H9 (cell line): ENCODE results near the gene LPIN2. TPM values are rescaled to one million over a fixed set of nuclear protein-coding genes. Genes with fewer than 3 reads are reported as not detected.

Source experiments
- DNase-seq: peaks from one replicate; pipeline ENCODE4 v3.0.0-alpha.2; 2017
- H2AFZ ChIP-seq: one replicate; pipeline ENCODE4 v1.6.1; 2013; ENCODE audit warnings: mild to moderate bottlenecking, low read length, control low read depth, moderate library complexity
- H2AK5ac ChIP-seq: 2 replicates; pipeline ENCODE4 v1.6.1; 2013; ENCODE audit warnings: low read length, control low read depth, mixed read lengths; ENCODE audit not compliant: insufficient read length
- H2BK120ac ChIP-seq: one replicate; pipeline ENCODE4 v1.6.1; 2013; ENCODE audit warnings: low read depth, mild to moderate bottlenecking, low read length, control low read depth, inconsistent platforms; ENCODE audit not compliant: poor library complexity, severe bottlenecking
- H2BK12ac ChIP-seq: 2 replicates; pipeline ENCODE4 v1.6.1; 2013; ENCODE audit warnings: low read length, control low read depth, mixed read lengths, low read depth; ENCODE audit not compliant: insufficient read length
- H2BK15ac ChIP-seq: 2 replicates; pipeline ENCODE4 v1.6.1; 2013; ENCODE audit warnings: low read depth, low read length, control low read depth
- H2BK20ac ChIP-seq: one replicate; pipeline ENCODE4 v1.6.1; 2013; ENCODE audit warnings: low read depth, mild to moderate bottlenecking, low read length, control low read depth, inconsistent platforms; ENCODE audit not compliant: poor library complexity, severe bottlenecking
- H2BK5ac ChIP-seq: 2 replicates; pipeline ENCODE4 v1.6.1; 2013; ENCODE audit warnings: low read length, control low read depth, mixed read lengths; ENCODE audit not compliant: insufficient read length
- H3K14ac ChIP-seq: 2 replicates; pipeline ENCODE4 v1.6.1; 2013; ENCODE audit warnings: low read length, control low read depth; ENCODE audit not compliant: insufficient read depth
- H3K18ac ChIP-seq: 2 replicates; pipeline ENCODE4 v1.6.1; 2013; ENCODE audit warnings: low read depth, mild to moderate bottlenecking, mixed read lengths, low read length, control low read depth; ENCODE audit not compliant: insufficient read length
- H3K23ac ChIP-seq: 2 replicates; pipeline ENCODE4 v1.6.1; 2013; ENCODE audit warnings: low read length, control low read depth, mixed read lengths, low read depth; ENCODE audit not compliant: insufficient read length
- H3K23me2 ChIP-seq: 2 replicates; pipeline ENCODE4 v1.6.1; 2013; ENCODE audit warnings: low read depth, mild to moderate bottlenecking, mixed read lengths, low read length, control low read depth; ENCODE audit not compliant: insufficient read length, poor library complexity, severe bottlenecking
- H3K27ac ChIP-seq: 2 replicates; pipeline ENCODE4 v1.5.1; 2013; ENCODE audit warnings: low read length, control low read depth, mixed read lengths, low read depth; ENCODE audit not compliant: insufficient read length
- H3K27me3 ChIP-seq: 2 replicates; pipeline ENCODE4 v1.6.1; 2013; ENCODE audit warnings: low read length, control low read depth, inconsistent platforms; ENCODE audit not compliant: insufficient read depth
- H3K4ac ChIP-seq: 2 replicates; pipeline ENCODE4 v1.6.1; 2013; ENCODE audit warnings: low read depth, mild to moderate bottlenecking, control low read depth, inconsistent platforms, low read length, moderate library complexity
- H3K4me1 ChIP-seq: 2 replicates; pipeline ENCODE4 v1.6.1; 2013; ENCODE audit warnings: low read length, control low read depth, inconsistent platforms; ENCODE audit not compliant: insufficient read depth
- H3K4me2 ChIP-seq: 2 replicates; pipeline ENCODE4 v1.6.1; 2013; ENCODE audit warnings: low read length, control low read depth, mixed read lengths; ENCODE audit not compliant: insufficient read length, insufficient read depth
- H3K56ac ChIP-seq: 2 replicates; pipeline ENCODE4 v1.6.1; 2013; ENCODE audit warnings: low read depth, mild to moderate bottlenecking, mixed read lengths, low read length, control low read depth; ENCODE audit not compliant: insufficient read length
- H3K79me1 ChIP-seq: 2 replicates; pipeline ENCODE4 v1.6.1; 2013; ENCODE audit warnings: low read depth, mild to moderate bottlenecking, moderate library complexity, low read length, control low read depth, inconsistent platforms; ENCODE audit not compliant: insufficient read depth, poor library complexity, severe bottlenecking
- H3K79me2 ChIP-seq: 2 replicates; pipeline ENCODE4 v1.6.1; 2013; ENCODE audit warnings: low read length, control low read depth, inconsistent platforms; ENCODE audit not compliant: insufficient read depth
- H3K9ac ChIP-seq: 2 replicates; pipeline ENCODE4 v1.6.1; 2013; ENCODE audit warnings: low read length, control low read depth, mixed read lengths; ENCODE audit not compliant: insufficient read length; ENCODE audit errors: extremely low read depth
- H3K9me3 ChIP-seq: one replicate; pipeline ENCODE4 v1.6.1; 2013; ENCODE audit warnings: low read depth, low read length, inconsistent platforms; ENCODE audit not compliant: control insufficient read depth
- H3T11ph ChIP-seq: one replicate; pipeline ENCODE4 v1.6.1; 2013; ENCODE audit warnings: mild to moderate bottlenecking, low read length, control low read depth, inconsistent platforms
- H4K20me1 ChIP-seq: one replicate; pipeline ENCODE4 v1.6.1; 2013; ENCODE audit not compliant: control insufficient read depth, insufficient read length, insufficient read depth
- H4K5ac ChIP-seq: 2 replicates; pipeline ENCODE4 v1.6.1; 2013; ENCODE audit warnings: low read depth, mild to moderate bottlenecking, mixed read lengths, low read length, control low read depth; ENCODE audit not compliant: insufficient read length
- H4K8ac ChIP-seq: replicated peaks from 2 replicates; pipeline ENCODE4 v1.6.1; 2013; ENCODE audit warnings: low read length, control low read depth, mixed read lengths, low read depth; ENCODE audit not compliant: insufficient read length
- H4K91ac ChIP-seq: 2 replicates; pipeline ENCODE4 v1.6.1; 2013; ENCODE audit warnings: low read depth, mild to moderate bottlenecking, moderate library complexity, mixed read lengths, low read length, control low read depth; ENCODE audit not compliant: insufficient read length
- H3K27ac Mint-ChIP-seq, 3 experiments: 2 replicates in 2 of 3; 3 replicates in 1 of 3; pipeline ENCODE4 v1.8.0; 2020 to 2021; ENCODE audit warnings: mixed read lengths in 3 of 3, mild to moderate bottlenecking in 1 of 3, moderate library complexity in 1 of 3
- H3K27me3 Mint-ChIP-seq: 2 replicates; pipeline ENCODE4 v1.8.0; 2021; ENCODE audit warnings: low read depth, mild to moderate bottlenecking, moderate library complexity, mixed read lengths
- H3K36me3 Mint-ChIP-seq, 3 experiments: 2 replicates in 2 of 3; 3 replicates in 1 of 3; pipeline ENCODE4 v1.8.0; 2020 to 2021; ENCODE audit warnings: low read depth in 3 of 3, mixed read lengths in 3 of 3; ENCODE audit not compliant: insufficient read depth in 1 of 3
- H3K4me1 Mint-ChIP-seq, 2 experiments: 2 replicates each; pipeline ENCODE4 v1.8.0; 2020; ENCODE audit warnings: mixed read lengths in 2 of 2
- H3K4me3 Mint-ChIP-seq, 2 experiments: 2 replicates in 1 of 2; 3 replicates in 1 of 2; pipeline ENCODE4 v1.8.0; 2020 to 2021; ENCODE audit warnings: mild to moderate bottlenecking in 2 of 2, mixed read lengths in 2 of 2, moderate library complexity in 1 of 2
- H3K9me3 Mint-ChIP-seq, 2 experiments: 2 replicates in 1 of 2; 3 replicates in 1 of 2; pipeline ENCODE4 v1.8.0; 2020; ENCODE audit warnings: mild to moderate bottlenecking in 2 of 2, mixed read lengths in 2 of 2, moderate library complexity in 1 of 2
- CTCF ChIP-seq: fragments of 200-600 bp; sonication (generic); conservative IDR thresholded peaks from 3 replicates; pipeline ENCODE4 v1.8.0; 2021; ENCODE audit warnings: antibody characterized with exemption, mild to moderate bottlenecking
- WGBS: extraction: QIAGEN DNeasy Blood & Tissue Kit; methylation state at CpG from one replicate; pipeline ENCODE4 v1.1.7; 2013; ENCODE audit warnings: missing lambda C conversion rate, low lambda C conversion rate, mixed read lengths; ENCODE audit not compliant: insufficient read length; ENCODE audit errors: extremely low coverage; 5-methylcytosine and 5-hydroxymethylcytosine counted together
- total RNA-seq: library from RNA; stranded (reverse); gene quantifications from 2 replicates; pipeline ENCODE4 v1.2.1, GENCODE V29; 2021

The LPIN2 gene
- total RNA-seq, 1 experiment from 2014 or later: 9.2 TPM

DNA sequence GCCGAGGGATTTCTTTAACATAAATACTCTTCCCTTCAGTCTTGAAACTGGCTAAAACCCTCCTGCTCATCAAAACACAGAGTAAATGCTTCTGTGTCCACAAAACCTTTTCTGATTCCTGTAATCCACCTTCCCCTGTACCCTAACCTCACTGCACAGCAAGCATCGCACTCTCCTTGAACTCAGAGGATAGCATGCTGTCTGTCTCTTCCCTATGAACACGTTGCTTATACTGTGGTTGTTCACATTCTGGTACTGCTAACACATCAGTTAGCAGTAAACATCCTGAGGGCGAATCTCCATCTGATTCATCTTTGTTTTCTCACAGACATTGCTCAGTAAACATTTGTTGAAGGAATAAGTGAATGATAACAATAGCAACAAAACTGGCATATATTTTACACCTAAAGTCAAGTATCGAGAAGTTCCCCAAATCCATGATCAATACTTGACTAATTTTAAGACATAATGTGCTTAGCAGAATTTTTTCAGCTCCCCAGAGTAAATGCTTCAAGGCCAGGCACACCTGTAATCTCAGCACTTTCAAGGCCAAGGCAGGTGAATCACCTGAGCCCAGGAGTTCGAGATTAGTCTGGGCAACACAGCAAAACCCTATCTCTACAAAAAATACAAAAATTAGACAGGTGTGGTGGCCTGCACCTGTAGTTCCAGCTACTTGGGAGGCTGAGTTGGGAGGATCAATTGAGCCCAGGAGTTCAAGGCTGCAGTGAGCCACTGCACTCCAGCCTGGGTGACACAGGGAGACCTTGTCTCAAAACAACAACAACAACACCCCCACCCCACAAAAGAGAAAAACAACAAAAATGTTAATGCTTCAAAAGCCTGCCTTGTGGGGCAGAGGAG is 45.6 kb upstream of the LPIN2 start:
- no peaks in the 10 kb centered on the region for H4K20me1 ChIP-seq
- H3K27ac ChIP-seq: no peak overlapping the region
- Mint-ChIP-seq H3K9me3 (peaks cover 1 to 2% of the 10 kb centered on the region in 2 experiments; a peak in 3 of 5 replicates), H3K4me3 (no peak overlapping the region), H3K36me3 (peaks cover 0 to 7% (median 3%) of the 10 kb centered on the region in 3 experiments; a peak in 4 of 7 replicates), H3K27me3 (no peaks in the 10 kb centered on the region), H3K27ac (peak overlapping the region in 1 of 3 experiments; percentile 38; a peak in 2 of 7 replicates), H3K4me1 (peaks cover 5 to 8% of the 10 kb centered on the region in 2 experiments)
- H3K18ac ChIP-seq: no peak overlapping the region
- H3K4ac ChIP-seq: no peak overlapping the region
- H2BK15ac ChIP-seq: no peak overlapping the region
- H3K4me1 ChIP-seq: no peaks in the 10 kb centered on the region; the same call in 1 of the 2 replicates
- H3K56ac ChIP-seq: no peak overlapping the region
- H3K14ac ChIP-seq: no peak overlapping the region
- H2AFZ ChIP-seq: no peak overlapping the region
- H3K4me2 ChIP-seq: no peak overlapping the region
- no peaks in the 10 kb centered on the region for H3K9me3 ChIP-seq
- no peak overlapping the region for H2BK5ac ChIP-seq
- H3K9ac ChIP-seq: no peak overlapping the region
- no peak overlapping the region for H3K23ac ChIP-seq
- H2BK12ac ChIP-seq: no peak overlapping the region
- DNase-seq: no peak
- H4K91ac ChIP-seq: no peak overlapping the region
- no peak for TF ChIP-seq CTCF
- H2BK120ac ChIP-seq: no peak overlapping the region
- WGBS: no CpG with 5 or more reads among the region's 6 CpGs
- H3K23me2 ChIP-seq: no peaks in the 10 kb centered on the region
- H2BK20ac ChIP-seq: no peak overlapping the region
- no peak overlapping the region for H4K8ac ChIP-seq
- H3K27me3 ChIP-seq: no peaks in the 10 kb centered on the region
- no peak overlapping the region for H3T11ph ChIP-seq
- H3K79me2 ChIP-seq: no peaks in the 10 kb centered on the region
- H2AK5ac ChIP-seq: no peak overlapping the region
- no peak overlapping the region for H4K5ac ChIP-seq
- no peaks in the 10 kb centered on the region for H3K79me1 ChIP-seq
